ENCODE results near the gene CADPS. TPM values are rescaled to one million over a fixed set of nuclear protein-coding genes. Genes with fewer than 3 reads are reported as not detected.

The CADPS gene
- total RNA-seq, 1 donor from 2014 or later = 265 TPM

DNA sequence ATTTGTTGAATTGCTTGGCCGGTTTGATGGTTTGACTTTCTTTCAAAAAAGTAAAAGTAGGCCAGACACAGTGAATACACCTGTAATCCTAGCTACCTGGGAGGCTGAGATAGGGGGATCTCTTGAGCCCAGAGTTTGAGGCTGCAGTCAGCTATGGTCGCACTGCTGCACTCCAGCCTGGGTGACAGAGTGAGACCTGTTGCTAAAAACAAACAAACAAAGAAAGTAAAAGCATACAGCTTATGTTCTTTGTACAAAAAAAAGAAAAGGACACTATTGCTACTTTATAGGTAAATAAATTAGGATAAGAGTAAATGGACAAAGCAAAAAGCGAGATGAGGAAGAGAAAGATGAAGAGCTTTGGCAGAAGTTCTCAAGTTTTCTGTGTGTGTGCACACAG, 488.0 kb downstream of the CADPS start:
- TF ChIP-seq, protein P1, sequence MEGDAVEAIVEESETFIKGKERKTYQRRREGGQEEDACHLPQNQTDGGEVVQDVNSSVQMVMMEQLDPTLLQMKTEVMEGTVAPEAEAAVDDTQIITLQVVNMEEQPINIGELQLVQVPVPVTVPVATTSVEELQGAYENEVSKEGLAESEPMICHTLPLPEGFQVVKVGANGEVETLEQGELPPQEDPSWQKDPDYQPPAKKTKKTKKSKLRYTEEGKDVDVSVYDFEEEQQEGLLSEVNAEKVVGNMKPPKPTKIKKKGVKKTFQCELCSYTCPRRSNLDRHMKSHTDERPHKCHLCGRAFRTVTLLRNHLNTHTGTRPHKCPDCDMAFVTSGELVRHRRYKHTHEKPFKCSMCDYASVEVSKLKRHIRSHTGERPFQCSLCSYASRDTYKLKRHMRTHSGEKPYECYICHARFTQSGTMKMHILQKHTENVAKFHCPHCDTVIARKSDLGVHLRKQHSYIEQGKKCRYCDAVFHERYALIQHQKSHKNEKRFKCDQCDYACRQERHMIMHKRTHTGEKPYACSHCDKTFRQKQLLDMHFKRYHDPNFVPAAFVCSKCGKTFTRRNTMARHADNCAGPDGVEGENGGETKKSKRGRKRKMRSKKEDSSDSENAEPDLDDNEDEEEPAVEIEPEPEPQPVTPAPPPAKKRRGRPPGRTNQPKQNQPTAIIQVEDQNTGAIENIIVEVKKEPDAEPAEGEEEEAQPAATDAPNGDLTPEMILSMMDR (IDR thresholded peaks at IDR 0.05; ENCODE audit: partially characterized antibody, unreplicated experiment) = no peak
- H3K9me3 Mint-ChIP-seq (ENCODE audit: unreplicated experiment) = no peaks in the 10 kb centered on the region
- no peak overlapping the region for H3K4me3 Mint-ChIP-seq (ENCODE audit: unreplicated experiment)
- H3K4me1 Mint-ChIP-seq (ENCODE audit: low read depth, unreplicated experiment) = no peaks in the 10 kb centered on the region
- H3K27ac Mint-ChIP-seq (ENCODE audit: unreplicated experiment) = no peak overlapping the region
- no peaks in the 10 kb centered on the region for H3K36me3 Mint-ChIP-seq (ENCODE audit: unreplicated experiment)
- DNase-seq = no peak
- no peaks in the 10 kb centered on the region for H3K27me3 Mint-ChIP-seq (ENCODE audit: unreplicated experiment)

DNA sequence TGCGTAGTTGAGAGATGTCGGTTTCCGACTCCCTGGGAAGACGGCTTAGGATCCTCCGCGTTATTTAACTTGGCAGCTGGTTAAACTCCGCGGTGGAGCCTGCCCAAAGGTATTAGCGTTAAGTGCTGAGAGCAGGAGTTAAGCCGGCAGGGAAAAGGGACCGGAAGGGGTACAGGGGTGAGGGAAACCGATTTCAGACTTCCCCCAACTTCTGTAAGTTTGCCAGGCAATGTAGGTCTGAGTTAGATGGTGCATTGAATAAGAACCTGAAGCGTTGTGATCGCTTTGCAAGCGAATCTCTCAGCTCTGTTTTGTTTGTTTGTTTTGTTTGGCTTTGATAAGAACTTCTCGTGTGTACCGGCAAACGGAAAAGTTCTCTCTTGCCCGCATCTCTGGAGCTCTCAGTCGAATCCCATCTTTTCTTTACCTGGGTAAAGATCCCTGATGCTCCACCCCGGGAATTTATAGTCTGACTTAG, 495.9 kb downstream of the CADPS start:
- Mint-ChIP-seq H3K27me3 (ENCODE audit: unreplicated experiment) (peaks cover 30% of the 10 kb centered on the region), H3K36me3 (ENCODE audit: unreplicated experiment) (no peaks in the 10 kb centered on the region), H3K4me1 (ENCODE audit: low read depth, unreplicated experiment) (peaks cover 23% of the 10 kb centered on the region), H3K27ac (ENCODE audit: unreplicated experiment) (no peak overlapping the region), H3K9me3 (ENCODE audit: unreplicated experiment) (peaks cover 11% of the 10 kb centered on the region), H3K4me3 (ENCODE audit: unreplicated experiment) (peak overlapping the region; percentile 63)
- DNase-seq = no peak
- TF ChIP-seq, protein P1 (IDR thresholded peaks at IDR 0.05; ENCODE audit: partially characterized antibody, unreplicated experiment) = no peak

DNA sequence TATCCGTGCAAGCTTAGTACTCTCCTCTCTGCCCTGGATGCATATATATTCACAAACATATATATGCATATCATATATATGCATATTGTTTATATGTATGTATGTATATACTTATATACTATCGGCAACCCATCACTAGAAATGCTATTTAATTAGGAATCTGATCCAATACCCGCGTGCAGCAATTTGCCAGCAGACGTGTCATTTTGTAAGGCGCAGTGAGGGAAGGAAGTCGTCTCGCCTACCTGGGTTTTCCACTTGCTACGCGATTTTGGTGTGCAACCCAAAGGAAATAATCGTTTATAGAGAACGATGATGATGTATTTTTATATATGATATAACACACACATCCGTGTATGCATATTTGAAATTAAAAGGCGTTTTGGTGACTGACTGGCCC, 496.3 kb downstream of the CADPS start:
- H3K4me3 Mint-ChIP-seq (ENCODE audit: unreplicated experiment) = peak overlapping the region; percentile 80
- H3K9me3 Mint-ChIP-seq (ENCODE audit: unreplicated experiment) = peaks cover 15% of the 10 kb centered on the region
- H3K27ac Mint-ChIP-seq (ENCODE audit: unreplicated experiment) = no peak overlapping the region
- TF ChIP-seq, protein P1 (IDR thresholded peaks at IDR 0.05; ENCODE audit: partially characterized antibody, unreplicated experiment) = no peak
- no peak for DNase-seq
- peaks cover 34% of the 10 kb centered on the region for H3K27me3 Mint-ChIP-seq (ENCODE audit: unreplicated experiment)
- no peaks in the 10 kb centered on the region for H3K36me3 Mint-ChIP-seq (ENCODE audit: unreplicated experiment)
- peaks cover 23% of the 10 kb centered on the region for H3K4me1 Mint-ChIP-seq (ENCODE audit: low read depth, unreplicated experiment)

DNA sequence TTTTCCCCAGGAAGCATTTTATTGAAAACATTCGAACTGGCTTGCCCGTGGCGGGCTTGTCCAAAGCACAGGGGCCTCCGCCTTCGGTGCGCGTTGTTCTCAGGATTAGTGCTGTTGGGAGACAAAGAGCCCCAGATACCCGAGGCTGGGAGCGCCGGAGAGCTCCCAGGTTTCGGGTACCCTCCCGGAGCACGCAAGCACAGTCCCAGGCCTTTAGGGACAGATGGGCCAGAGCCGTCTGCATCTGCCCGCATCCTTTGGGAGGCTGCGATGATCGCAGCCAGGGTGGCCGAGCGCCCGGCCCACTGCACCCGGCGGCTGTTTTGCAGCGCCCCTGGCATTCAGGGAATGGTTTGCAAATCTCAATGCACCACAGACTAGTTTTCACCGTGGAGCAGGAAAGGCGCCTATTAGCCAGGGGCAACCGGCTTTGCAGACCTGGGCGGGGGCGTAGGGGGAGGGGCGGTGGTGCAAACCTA, 496.9 kb downstream of the CADPS start:
- peak overlapping the region; percentile 80 for H3K4me3 Mint-ChIP-seq (ENCODE audit: unreplicated experiment)
- peak; percentile 49 for DNase-seq
- H3K9me3 Mint-ChIP-seq (ENCODE audit: unreplicated experiment) = peaks cover 15% of the 10 kb centered on the region

More for the DNA sequence above, 496.9 kb downstream of the CADPS start:
- TF ChIP-seq, protein P1 (IDR thresholded peaks at IDR 0.05; ENCODE audit: partially characterized antibody, unreplicated experiment) = no peak
- Mint-ChIP-seq H3K27me3 (ENCODE audit: unreplicated experiment) (peaks cover 36% of the 10 kb centered on the region), H3K36me3 (ENCODE audit: unreplicated experiment) (no peaks in the 10 kb centered on the region), H3K4me1 (ENCODE audit: low read depth, unreplicated experiment) (peaks cover 23% of the 10 kb centered on the region), H3K27ac (ENCODE audit: unreplicated experiment) (peak overlapping the region; percentile 66)

Measured in glutamatergic neuron (in vitro differentiated cells).